ENCODE data around the gene URGCP.
"Not testable (repeated sequence)": the region's sequence is repeated elsewhere in the genome, so short reads cannot be mapped to it uniquely, and the experiment has no call there.

The URGCP gene

DNA sequence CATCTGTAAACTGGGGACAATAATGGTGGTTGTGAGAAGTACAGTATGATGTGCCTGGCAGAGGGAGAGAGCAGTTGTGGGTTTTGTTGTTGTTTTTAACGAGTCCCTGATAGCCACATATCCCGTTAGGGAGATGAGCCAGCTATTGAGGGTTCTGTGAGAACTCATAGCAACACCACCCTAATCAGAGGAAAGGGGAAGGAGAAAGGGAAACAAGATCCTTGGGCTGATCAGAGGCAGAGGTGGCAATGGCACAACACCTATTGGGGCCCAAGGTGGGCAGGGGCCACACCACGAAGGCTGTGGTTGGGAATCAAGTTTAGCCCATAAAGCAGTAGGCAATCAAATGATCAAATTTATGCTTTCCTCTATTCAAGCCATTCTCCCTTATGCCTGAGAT, 35.3 kb downstream of the URGCP start:
- DNase-seq: no peak

GRCh38 chr7:43870316-43870715, 36.1 kb downstream of the URGCP start:
- DNase-seq: no peak

- no peak for DNase-seq
These were observed 36.5 kb downstream of the URGCP start for GRCh38 chr7:43869867-43870240.

DNA sequence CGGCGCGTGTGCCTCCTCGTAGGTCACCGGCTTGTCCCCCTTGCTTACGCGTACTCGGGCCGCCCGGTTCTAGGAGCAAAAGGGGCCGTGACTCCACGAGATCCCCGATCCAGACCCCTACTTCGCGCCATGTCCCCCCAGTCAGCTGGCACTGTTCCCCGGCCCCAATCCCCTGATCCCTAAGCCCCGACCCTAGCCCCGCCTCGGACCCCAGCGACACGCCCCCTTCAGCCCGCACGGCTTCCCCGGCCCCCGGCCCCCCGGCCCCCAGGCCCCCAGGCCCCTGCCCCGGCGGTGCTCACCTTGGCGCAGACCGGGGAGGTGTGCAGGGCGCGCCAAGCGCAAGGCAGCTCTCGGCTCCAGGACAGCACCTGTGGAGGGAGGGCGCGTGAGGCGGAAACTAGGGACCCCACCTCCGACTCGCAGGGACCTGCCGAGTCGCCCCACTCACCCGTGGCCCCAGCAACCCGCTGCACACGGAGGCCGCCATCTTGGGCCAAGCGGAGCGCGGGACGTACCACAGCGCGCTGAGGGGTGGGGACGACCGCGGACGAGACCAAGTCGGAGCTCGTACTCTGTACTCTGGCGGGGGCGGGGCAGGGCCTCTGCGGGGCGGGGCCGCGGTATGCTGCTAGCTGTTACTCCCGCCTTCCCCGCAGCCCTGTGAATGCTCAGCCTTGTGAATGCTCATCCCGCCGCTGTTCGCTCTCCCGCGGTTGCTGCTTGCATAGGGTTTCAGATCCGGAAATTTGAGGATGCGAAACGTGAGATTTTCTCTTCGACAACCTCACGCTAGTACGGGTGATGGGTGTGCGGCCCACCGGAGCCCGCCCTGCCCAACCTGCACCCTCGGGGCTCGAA, 37.2 kb downstream of the URGCP start, which contains the start of gene MRPS24:
Gene MRPS24, minus strand, starts transcription at position 512 of the 861 bp plus-strand sequence. Its CDS starts 22 bp downstream, at position 490.
- peak; percentile 95 for DNase-seq

GRCh38 chr7:43868681-43869005, 37.8 kb downstream of the URGCP start:
- peak; percentile 33 for DNase-seq

DNA sequence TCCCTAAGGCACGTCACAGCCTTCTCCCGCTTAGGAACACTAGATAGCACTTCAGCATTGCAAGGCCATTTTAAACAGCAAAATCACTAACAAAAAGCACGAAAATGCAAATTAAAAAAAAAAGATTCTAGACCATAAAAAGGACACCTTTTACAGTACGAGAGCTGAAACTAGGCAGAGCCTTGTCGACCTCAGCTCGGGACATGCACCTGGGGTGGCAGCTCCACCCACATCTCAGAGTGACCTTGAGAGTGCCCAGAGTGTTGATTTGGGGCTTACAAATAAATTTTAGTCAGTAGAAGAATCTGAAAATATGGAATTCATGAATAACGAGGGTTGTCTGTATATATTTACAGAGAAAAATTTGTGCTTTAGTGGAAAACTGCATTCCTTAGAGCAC, 38.2 kb downstream of the URGCP start:
- DNase-seq: no peak

DNA sequence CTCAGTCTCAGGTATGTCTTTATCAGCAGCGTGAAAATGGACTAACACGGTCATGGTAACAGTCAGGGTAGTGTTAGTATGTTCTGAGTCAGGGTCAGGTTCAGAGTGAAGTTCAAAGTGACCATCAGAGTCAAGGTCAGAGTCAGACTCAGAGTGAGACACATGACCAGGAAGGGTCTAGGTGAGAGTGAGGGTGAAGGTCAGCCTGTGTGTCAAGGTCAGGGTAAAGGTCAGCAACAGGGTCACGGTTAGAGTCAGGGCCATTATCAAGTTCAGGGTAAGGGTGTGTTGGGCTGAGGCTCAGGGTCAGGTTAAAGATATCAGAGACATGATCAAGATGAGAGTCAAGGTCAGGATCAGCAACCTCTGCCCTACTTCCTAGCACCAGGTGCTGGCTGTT, 41.1 kb downstream of the URGCP start:
- no peak for DNase-seq

- no peak for DNase-seq
These were observed 42.3 kb downstream of the URGCP start for GRCh38 chr7:43864126-43864525.

GRCh38 chr7:43856996-43857395, 49.4 kb downstream of the URGCP start:
- no peak for DNase-seq

GRCh38 chr7:43856316-43856715, 50.1 kb downstream of the URGCP start:
- DNase-seq: no peak

GRCh38 chr7:43855176-43855575, 51.2 kb downstream of the URGCP start:
- DNase-seq: no peak

DNA sequence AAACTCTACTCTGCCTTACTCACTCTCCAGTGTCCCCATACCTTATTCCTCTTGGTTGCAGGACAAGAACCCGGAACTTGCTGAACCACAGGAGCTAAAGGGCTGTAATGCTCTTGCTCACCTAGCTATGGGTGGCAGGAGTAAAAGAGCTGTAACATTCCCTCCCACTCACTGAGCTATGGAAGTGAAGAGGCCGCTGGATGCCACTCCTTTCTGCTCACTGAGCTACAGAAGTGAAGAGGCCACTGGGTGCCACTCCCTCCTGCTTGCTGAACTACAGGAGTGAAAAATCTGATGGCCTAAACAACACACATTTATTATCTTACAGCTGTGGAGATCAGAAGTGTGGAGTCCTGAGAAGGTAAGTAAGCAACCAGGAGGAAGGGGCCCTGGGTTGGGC, 54.6 kb downstream of the URGCP start:
- DNase-seq: no peak

GRCh38 chr7:43850348-43851116, 55.9 kb downstream of the URGCP start:
- no peak for DNase-seq

DNA sequence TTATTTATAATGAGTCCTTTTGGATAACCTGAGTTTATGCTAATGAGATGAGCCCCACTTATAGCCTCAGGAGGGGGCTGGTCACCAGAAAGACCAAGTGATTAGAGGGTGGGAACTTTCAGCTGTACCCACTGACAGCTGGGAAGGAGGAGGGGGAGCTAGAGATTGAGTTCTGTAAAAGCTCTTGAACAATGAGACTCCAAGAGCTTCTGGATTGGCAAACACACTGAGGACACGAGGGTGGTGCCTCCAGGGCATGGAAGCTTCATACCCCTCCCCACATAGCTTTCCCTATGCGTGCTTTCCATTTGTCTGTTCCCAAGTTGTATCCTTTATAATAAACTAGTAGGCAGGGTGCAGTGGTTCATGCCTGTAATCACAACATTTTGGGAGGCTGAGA, 57.3 kb downstream of the URGCP start:
- no peak for DNase-seq

- DNase-seq: no peak
These were observed 58.9 kb downstream of the URGCP start for GRCh38 chr7:43847496-43847895.

DNA sequence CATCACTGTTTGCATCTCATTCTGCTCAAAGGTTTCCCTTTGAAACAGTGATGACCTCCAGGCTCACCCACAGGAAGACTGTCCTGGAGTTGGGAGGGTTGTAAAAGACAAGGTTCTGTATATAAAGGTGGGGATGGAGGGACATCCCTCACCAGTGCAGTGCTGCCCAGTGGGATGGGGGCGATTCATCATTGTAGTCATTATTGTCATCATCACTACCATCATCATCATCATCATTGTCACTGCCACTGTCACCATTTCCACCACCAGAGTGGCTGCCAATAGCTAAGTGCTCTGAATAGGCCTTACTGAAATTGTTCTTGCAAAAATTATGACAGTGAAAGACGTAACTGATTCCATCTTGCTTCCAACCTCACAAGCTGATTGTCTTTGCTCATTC, 61.7 kb downstream of the URGCP start:
- DNase-seq: no peak

DNA sequence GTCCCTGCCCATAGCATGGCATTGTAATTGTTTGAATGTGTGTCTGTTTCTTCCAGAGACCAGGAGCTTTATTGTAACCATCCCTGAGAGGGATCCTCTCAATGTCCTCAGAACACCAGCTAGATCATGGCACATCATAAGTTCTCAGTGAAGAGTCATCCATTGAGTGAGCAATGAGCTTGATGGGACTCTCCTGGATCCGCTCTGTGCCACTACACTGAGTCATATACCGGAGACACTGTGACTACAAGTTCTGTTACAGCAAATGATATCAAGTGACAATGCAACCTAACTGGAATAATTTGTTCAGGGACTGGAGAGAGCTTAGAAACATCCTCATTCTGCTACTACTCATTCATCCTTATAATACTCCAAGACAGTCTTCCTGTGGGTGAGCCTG, 62.1 kb downstream of the URGCP start:
- no peak for DNase-seq

- no peak for DNase-seq
These were observed 63.1 kb downstream of the URGCP start for GRCh38 chr7:43843296-43843695.

GRCh38 chr7:43838201-43838658, 68.2 kb downstream of the URGCP start:
- DNase-seq: no peak

DNA sequence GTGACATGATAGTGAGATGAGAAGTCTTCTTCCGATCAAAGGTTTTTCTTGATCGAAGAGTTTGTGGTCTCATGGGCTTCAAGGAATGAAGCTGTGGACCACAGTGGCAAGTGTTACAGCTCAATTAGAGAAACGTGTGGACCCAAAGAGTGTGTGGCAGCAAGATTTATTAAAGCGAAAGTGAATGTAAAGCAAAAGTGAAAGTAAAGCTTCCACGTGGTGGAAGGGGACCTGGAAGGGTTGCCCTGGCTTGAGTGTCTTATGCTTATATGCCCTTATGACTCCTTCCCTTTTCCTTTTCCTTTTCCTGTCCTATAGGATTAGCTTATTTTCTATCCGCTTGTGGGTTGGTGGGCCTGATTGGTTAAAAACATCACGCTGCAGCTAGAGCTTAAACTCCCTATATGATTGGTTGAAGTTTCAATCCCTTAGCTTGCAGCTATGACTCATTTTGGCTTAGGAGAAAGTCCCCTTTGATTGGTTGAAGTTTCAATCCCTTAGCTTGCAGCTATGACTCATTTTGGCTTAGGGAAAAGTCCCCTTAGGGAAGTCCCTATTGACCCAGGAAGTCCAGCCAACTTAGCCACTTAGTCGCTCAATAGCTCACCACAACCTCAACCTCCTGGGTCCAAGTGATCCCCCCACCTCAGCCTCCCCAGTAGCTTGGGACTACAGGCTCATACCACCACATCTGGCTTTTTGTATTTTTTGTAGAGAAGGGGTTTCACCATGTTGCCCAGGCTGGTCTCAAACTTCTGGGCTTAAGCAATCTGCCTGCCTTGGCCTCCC, 71.7 kb downstream of the URGCP start:
- no peak for DNase-seq

- not testable (repeated sequence) for DNase-seq
These were observed 75.5 kb downstream of the URGCP start for GRCh38 chr7:43830917-43831316.
